ENCODE measurements around the gene PADI2.

Gene PADI2

GRCh38 chr1:17117451-17118265 lies 1.6 kb downstream of the PADI2 start:
- in situ Hi-C loops (cut with MboI; ENCODE audit: low sequenced_read_pairs), result loop anchor here (5.0 kb wide), 1 partner anchor 50 kb away; no protein-coding TSS in a partner anchor

- in situ Hi-C loops (cut with MboI; ENCODE audit: low sequenced_read_pairs), result loop anchor here (5.0 kb wide), 1 partner anchor 49 kb away; no protein-coding TSS in a partner anchor
Measured at GRCh38 chr1:17116643-17117042, 2.6 kb downstream of the PADI2 start.

- in situ Hi-C loops (cut with MboI; ENCODE audit: low sequenced_read_pairs), result no loop called here
Measured at GRCh38 chr1:17113963-17114362, 5.3 kb downstream of the PADI2 start.

GRCh38 chr1:17112496-17113236 lies 6.6 kb downstream of the PADI2 start:
- in situ Hi-C loops (cut with MboI; ENCODE audit: low sequenced_read_pairs), result no loop called here

GRCh38 chr1:17112076-17112475 lies 7.2 kb downstream of the PADI2 start:
- in situ Hi-C loops (cut with MboI; ENCODE audit: low sequenced_read_pairs), result no loop called here

- in situ Hi-C loops (cut with MboI; ENCODE audit: low sequenced_read_pairs), result no loop called here
Measured at GRCh38 chr1:17110555-17110926, 8.7 kb downstream of the PADI2 start.

GRCh38 chr1:17109892-17110554 lies 9.2 kb downstream of the PADI2 start:
- in situ Hi-C loops (cut with MboI; ENCODE audit: low sequenced_read_pairs), result no loop called here

GRCh38 chr1:17108786-17109185 lies 10.5 kb downstream of the PADI2 start:
- in situ Hi-C loops (cut with MboI; ENCODE audit: low sequenced_read_pairs), result no loop called here

GRCh38 chr1:17108360-17108759 lies 10.9 kb downstream of the PADI2 start:
- in situ Hi-C loops (cut with MboI; ENCODE audit: low sequenced_read_pairs), result no loop called here

GRCh38 chr1:17104782-17105181 lies 14.5 kb downstream of the PADI2 start:
- in situ Hi-C loops (cut with MboI; ENCODE audit: low sequenced_read_pairs), result no loop called here

GRCh38 chr1:17102232-17102631 lies 17.0 kb downstream of the PADI2 start:
- in situ Hi-C loops (cut with MboI; ENCODE audit: low sequenced_read_pairs), result no loop called here

- in situ Hi-C loops (cut with MboI; ENCODE audit: low sequenced_read_pairs), result no loop called here
Measured at GRCh38 chr1:17101261-17101660, 18.0 kb downstream of the PADI2 start.

GRCh38 chr1:17099616-17100340 lies 19.5 kb downstream of the PADI2 start:
- in situ Hi-C loops (cut with MboI; ENCODE audit: low sequenced_read_pairs), result no loop called here

GRCh38 chr1:17098446-17099317 lies 20.6 kb downstream of the PADI2 start:
- in situ Hi-C loops (cut with MboI; ENCODE audit: low sequenced_read_pairs), result no loop called here

- in situ Hi-C loops (cut with MboI; ENCODE audit: low sequenced_read_pairs), result no loop called here
Measured at GRCh38 chr1:17097787-17098186, 21.5 kb downstream of the PADI2 start.

- in situ Hi-C loops (cut with MboI; ENCODE audit: low sequenced_read_pairs), result no loop called here
Measured at GRCh38 chr1:17097147-17097546, 22.1 kb downstream of the PADI2 start.

GRCh38 chr1:17096584-17096983 lies 22.7 kb downstream of the PADI2 start:
- in situ Hi-C loops (cut with MboI; ENCODE audit: low sequenced_read_pairs), result no loop called here

- in situ Hi-C loops (cut with MboI; ENCODE audit: low sequenced_read_pairs), result no loop called here
Measured at GRCh38 chr1:17095141-17095540, 24.1 kb downstream of the PADI2 start.

GRCh38 chr1:17094664-17095063 lies 24.6 kb downstream of the PADI2 start:
- in situ Hi-C loops (cut with MboI; ENCODE audit: low sequenced_read_pairs), result no loop called here

- in situ Hi-C loops (cut with MboI; ENCODE audit: low sequenced_read_pairs), result no loop called here
Measured at GRCh38 chr1:17093822-17094393, 25.3 kb downstream of the PADI2 start.
